Uterus (tissue), 4 donors: Measurements from ENCODE around the gene SEMA4B. TPM values are rescaled to one million over a fixed set of nuclear protein-coding genes. Genes with fewer than 3 reads are reported as not detected.

ENCODE experiments used
- DNase-seq, 2 donors: peaks; one replicate each; pipeline ENCODE4 v3.0.0-alpha.2; 2019 to 2020
- H3K27ac ChIP-seq, 2 donors: fragments of 200-600 bp; sonication (generic); 1 replicate in 1 of 2; 2 replicates in 1 of 2; pipeline ENCODE4 v1.5.1; 2016 to 2018
- H3K27me3 ChIP-seq, 2 donors: fragments of 200-600 bp; sonication (generic); one replicate each; pipeline ENCODE4 v1.5.1; 2018 to 2019; ENCODE audit warnings: control low read depth in 1 of 2
- H3K36me3 ChIP-seq, 2 donors: fragments of 200-600 bp; sonication (generic); one replicate each; pipeline ENCODE4 v1.5.1; 2019; ENCODE audit warnings: control low read depth in 1 of 2
- H3K4me1 ChIP-seq, 2 donors: fragments of 200-600 bp; sonication (generic); one replicate each; pipeline ENCODE4 v1.5.1; 2018 to 2019; ENCODE audit warnings: control low read depth in 1 of 2
- H3K4me3 ChIP-seq, 2 donors: fragments of 200-600 bp; sonication (generic); 1 replicate in 1 of 2; 2 replicates in 1 of 2; pipeline ENCODE4 v1.5.1; 2018 to 2019; ENCODE audit warnings: mild to moderate bottlenecking in 1 of 2
- H3K9me3 ChIP-seq, 2 donors: fragments of 200-600 bp; sonication (generic); one replicate each; pipeline ENCODE4 v1.5.1; 2019; ENCODE audit warnings: control low read depth in 1 of 2
- CTCF ChIP-seq, 4 experiments: fragments of 200-600 bp in 2 of 4; fragments of 450-650 bp in 2 of 4; sonication (generic) in 2 of 4; IDR thresholded peaks; one replicate each; pipeline ENCODE4 v1.5.1; 2016 to 2019; ENCODE audit warnings: antibody characterized with exemption in 4 of 4, mild to moderate bottlenecking in 2 of 4, moderate library complexity in 1 of 4
- POLR2A ChIP-seq, 2 donors: fragments of 450-650 bp; IDR thresholded peaks; one replicate each; pipeline ENCODE4 v1.6.1; 2016; ENCODE audit warnings: antibody characterized with exemption in 2 of 2, mild to moderate bottlenecking in 1 of 2, moderate library complexity in 1 of 2
- intact Hi-C: fragments of 100-400 bp; cut with DNase I; formaldehyde crosslinking; loops from one replicate; pipeline ENCODE4 v1.15.1; 2023; ENCODE audit warnings: low total_unique reads
- total RNA-seq, 4 donors: library from RNA; depleted of rRNA in 3 of 4; stranded (reverse); fragments of >200 nt in 3 of 4; gene quantifications; one replicate each; pipeline versions ENCODE4 v1.1.0 to v1.2.4, GENCODE V29; 2014 to 2023
- donor health status: DM: yes; HTN: yes; CAD: no.

SEMA4B gene
- total RNA-seq, 4 donors from 2014 or later = 6.7 to 50.1 (median 22.8) TPM

- Histone ChIP-seq H3K9me3 (no peaks in the 10 kb centered on the region), H3K4me3 (no peak overlapping the region), H3K27me3 (no peaks in the 10 kb centered on the region), H3K36me3 (no peaks in the 10 kb centered on the region), H3K27ac (no peak overlapping the region), H3K4me1 (no peaks in the 10 kb centered on the region)
- TF ChIP-seq CTCF (IDR thresholded peaks at IDR 0.05) (no peak), POLR2A (IDR thresholded peaks at IDR 0.05) (no peak)
- intact Hi-C loops = loop anchor here (5.0 kb wide), 1 partner anchor 171 kb away; no protein-coding TSS in a partner anchor
- DNase-seq = no peak
These were observed 22.5 kb downstream of the SEMA4B start for GRCh38 chr15:90223441-90224165.

GRCh38 chr15:90225047-90225446 is 23.9 kb downstream of the SEMA4B start:
- intact Hi-C loops = no loop called here
- H3K4me1 ChIP-seq = no peaks in the 10 kb centered on the region
- H3K4me3 ChIP-seq = no peak overlapping the region
- no peaks in the 10 kb centered on the region for H3K27me3 ChIP-seq
- no peak for DNase-seq
- no peaks in the 10 kb centered on the region for H3K9me3 ChIP-seq
- TF ChIP-seq CTCF (IDR thresholded peaks at IDR 0.05) = no peak
- no peak for TF ChIP-seq POLR2A (IDR thresholded peaks at IDR 0.05)
- H3K36me3 ChIP-seq = no peaks in the 10 kb centered on the region
- H3K27ac ChIP-seq = no peak overlapping the region

GRCh38 chr15:90225504-90226234 is 24.5 kb downstream of the SEMA4B start:
- Histone ChIP-seq H3K27ac (no peak overlapping the region), H3K4me3 (no peak overlapping the region), H3K27me3 (no peaks in the 10 kb centered on the region), H3K36me3 (no peaks in the 10 kb centered on the region), H3K4me1 (no peaks in the 10 kb centered on the region), H3K9me3 (no peaks in the 10 kb centered on the region)
- intact Hi-C loops = no loop called here
- no peak for TF ChIP-seq POLR2A (IDR thresholded peaks at IDR 0.05)
- TF ChIP-seq CTCF (IDR thresholded peaks at IDR 0.05) = no peak
- DNase-seq = no peak

GRCh38 chr15:90227336-90227735 is 26.2 kb downstream of the SEMA4B start:
- Histone ChIP-seq H3K36me3 (no peaks in the 10 kb centered on the region), H3K27ac (no peak overlapping the region), H3K9me3 (no peaks in the 10 kb centered on the region), H3K4me3 (no peak overlapping the region), H3K27me3 (no peaks in the 10 kb centered on the region), H3K4me1 (no peaks in the 10 kb centered on the region)
- intact Hi-C loops = no loop called here
- TF ChIP-seq CTCF (IDR thresholded peaks at IDR 0.05) (no peak), POLR2A (IDR thresholded peaks at IDR 0.05) (no peak)
- no peak for DNase-seq
